Suprapubic skin (tissue), 4 donors: ENCODE results near the gene GOLPH3.

Source experiments
- EP300 ChIP-seq: sonication (generic); formaldehyde crosslinking; IDR thresholded peaks from one replicate; pipeline ENCODE4 v1.6.1; 2017; ENCODE audit warnings: antibody characterized with exemption
- POLR2A ChIP-seq, 2 donors: fragments of 450-650 bp; IDR thresholded peaks; one replicate each; pipeline ENCODE4 v1.6.1; 2017; ENCODE audit warnings: antibody characterized with exemption in 2 of 2, mild to moderate bottlenecking in 2 of 2, moderate library complexity in 2 of 2
- POLR2AphosphoS5 ChIP-seq, 3 donors: sonication (generic); formaldehyde crosslinking; IDR thresholded peaks; one replicate each; pipeline ENCODE4 v1.6.1; 2017; ENCODE audit warnings: antibody characterized with exemption in 3 of 3
- TF ChIP-seq, protein P1 (sequence below), 2 donors: fragments of 200-600 bp in 1 of 2; fragments of 450-650 bp in 1 of 2; sonication (generic) in 1 of 2; IDR thresholded peaks; one replicate each; pipeline ENCODE4 v1.5.1; 2016 to 2019; ENCODE audit warnings: antibody characterized with exemption in 2 of 2, mild to moderate bottlenecking in 1 of 2, moderate library complexity in 1 of 2

DNA sequence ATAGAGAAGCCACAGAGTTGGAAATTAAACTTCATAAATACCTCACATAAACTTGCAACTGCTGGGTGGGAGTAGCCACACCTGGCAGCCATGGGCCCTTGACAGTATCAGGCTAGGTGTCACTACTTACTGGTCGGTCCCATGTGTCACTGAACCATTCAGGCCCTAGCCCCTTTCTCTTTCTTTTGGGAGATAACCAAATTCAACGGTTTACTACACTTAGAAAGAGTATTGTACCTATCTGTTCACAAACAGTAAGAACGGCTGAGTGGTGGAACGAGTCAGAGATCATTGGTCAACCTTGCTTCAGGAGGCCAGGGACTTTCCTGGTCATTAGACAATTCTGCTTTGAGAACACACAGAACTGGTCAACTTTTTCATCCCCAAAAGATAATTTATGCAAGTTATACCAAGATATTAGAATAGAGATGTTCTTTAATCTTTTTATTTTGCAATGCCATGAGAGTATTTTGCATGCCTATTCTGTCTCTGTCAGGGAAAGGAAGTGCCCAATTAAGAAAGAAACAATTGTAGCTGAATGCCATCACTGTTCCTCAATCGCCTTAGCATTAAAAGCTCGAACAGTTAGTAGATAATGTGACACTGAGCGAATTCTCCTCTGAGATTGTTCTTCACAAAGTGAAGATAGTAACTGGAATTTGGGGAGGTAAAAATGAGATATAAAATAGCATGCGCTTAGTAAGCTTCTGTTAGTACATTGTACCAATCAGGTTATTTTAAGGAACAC is 50.9 kb downstream of the GOLPH3 start:
- TF ChIP-seq, protein P1, sequence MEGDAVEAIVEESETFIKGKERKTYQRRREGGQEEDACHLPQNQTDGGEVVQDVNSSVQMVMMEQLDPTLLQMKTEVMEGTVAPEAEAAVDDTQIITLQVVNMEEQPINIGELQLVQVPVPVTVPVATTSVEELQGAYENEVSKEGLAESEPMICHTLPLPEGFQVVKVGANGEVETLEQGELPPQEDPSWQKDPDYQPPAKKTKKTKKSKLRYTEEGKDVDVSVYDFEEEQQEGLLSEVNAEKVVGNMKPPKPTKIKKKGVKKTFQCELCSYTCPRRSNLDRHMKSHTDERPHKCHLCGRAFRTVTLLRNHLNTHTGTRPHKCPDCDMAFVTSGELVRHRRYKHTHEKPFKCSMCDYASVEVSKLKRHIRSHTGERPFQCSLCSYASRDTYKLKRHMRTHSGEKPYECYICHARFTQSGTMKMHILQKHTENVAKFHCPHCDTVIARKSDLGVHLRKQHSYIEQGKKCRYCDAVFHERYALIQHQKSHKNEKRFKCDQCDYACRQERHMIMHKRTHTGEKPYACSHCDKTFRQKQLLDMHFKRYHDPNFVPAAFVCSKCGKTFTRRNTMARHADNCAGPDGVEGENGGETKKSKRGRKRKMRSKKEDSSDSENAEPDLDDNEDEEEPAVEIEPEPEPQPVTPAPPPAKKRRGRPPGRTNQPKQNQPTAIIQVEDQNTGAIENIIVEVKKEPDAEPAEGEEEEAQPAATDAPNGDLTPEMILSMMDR (IDR thresholded peaks at IDR 0.05) = no peak
- no peak for TF ChIP-seq POLR2AphosphoS5 (IDR thresholded peaks at IDR 0.05)
- TF ChIP-seq POLR2A (IDR thresholded peaks at IDR 0.05) = no peak
- TF ChIP-seq EP300 = no peak
